CD14-positive monocyte (primary cell): ENCODE measurements around the gene CCDC134. TPM values are rescaled to one million over a fixed set of nuclear protein-coding genes. Genes with fewer than 3 reads are reported as not detected.
A peak's percentile ranks its signal among the peaks of the same experiment; 100 is the strongest.

Experiments used
- DNase-seq, 3 donors: peaks; one replicate each; pipeline ENCODE4 v3.0.0-alpha.2; 2011 to 2022
- H2AFZ ChIP-seq: 2 replicates; pipeline ENCODE4 v1.6.0; 2012; ENCODE audit warnings: mild to moderate bottlenecking, low read depth, low read length, inconsistent platforms; ENCODE audit not compliant: insufficient read depth, poor library complexity, severe bottlenecking
- H3K27ac ChIP-seq, 2 donors: 1 replicate in 1 of 2; 2 replicates in 1 of 2; pipeline ENCODE4 v1.5.1; 2012 to 2013; ENCODE audit warnings: low read length in 2 of 2, control low read depth in 1 of 2, inconsistent platforms in 1 of 2, low read depth in 1 of 2, mild to moderate bottlenecking in 1 of 2
- H3K27me3 ChIP-seq, 2 donors: one replicate each; pipeline versions ENCODE4 v1.6.0 to v1.6.1; 2011 to 2013; ENCODE audit warnings: low read length in 2 of 2; ENCODE audit not compliant: control insufficient read depth in 2 of 2, insufficient read depth in 2 of 2
- H3K36me3 ChIP-seq, 2 donors: replicated peaks in 1 of 2; 1 replicate in 1 of 2; 2 replicates in 1 of 2; pipeline versions ENCODE4 v1.5.1 to v1.6.1; 2012 to 2013; ENCODE audit warnings: low read length in 2 of 2, control low read depth in 1 of 2, inconsistent platforms in 1 of 2, mild to moderate bottlenecking in 1 of 2; ENCODE audit not compliant: insufficient read depth in 2 of 2, control insufficient read depth in 1 of 2
- H3K4me1 ChIP-seq, 2 donors: 1 replicate in 1 of 2; 2 replicates in 1 of 2; pipeline versions ENCODE4 v1.5.1 to v1.6.1; 2012 to 2013; ENCODE audit warnings: low read length in 2 of 2, control low read depth in 1 of 2, inconsistent platforms in 1 of 2, mild to moderate bottlenecking in 1 of 2, moderate library complexity in 1 of 2; ENCODE audit not compliant: insufficient read depth in 2 of 2, control insufficient read depth in 1 of 2
- H3K4me2 ChIP-seq: replicated peaks from 2 replicates; pipeline ENCODE3; 2012; ENCODE audit warnings: low read length, moderate library complexity, mild to moderate bottlenecking; ENCODE audit not compliant: poor library complexity, severe bottlenecking; ENCODE audit errors: extremely low read depth
- H3K4me3 ChIP-seq, 3 experiments: fragments of 200-600 bp in 1 of 3; sonication (generic) in 1 of 3; replicated peaks in 1 of 3; 1 replicate in 2 of 3; 2 replicates in 1 of 3; pipeline ENCODE4 v1.5.1; 2011 to 2013; ENCODE audit warnings: low read length in 3 of 3, mild to moderate bottlenecking in 3 of 3, control low read depth in 2 of 3, low read depth in 2 of 3, inconsistent platforms in 1 of 3, moderate library complexity in 1 of 3
- H3K79me2 ChIP-seq: 2 replicates; pipeline ENCODE4 v1.6.0; 2012; ENCODE audit warnings: mild to moderate bottlenecking, control low read depth, inconsistent platforms, low read length, moderate library complexity; ENCODE audit not compliant: insufficient read depth
- H3K9ac ChIP-seq: 2 replicates; pipeline ENCODE4 v1.6.0; 2017; ENCODE audit warnings: low read length, mild to moderate bottlenecking; ENCODE audit not compliant: insufficient read depth, poor library complexity, severe bottlenecking
- H3K9me3 ChIP-seq, 2 donors: replicated peaks in 1 of 2; 1 replicate in 1 of 2; 2 replicates in 1 of 2; pipeline versions ENCODE4 v1.5.1 to v1.6.1; 2012 to 2013; ENCODE audit warnings: low read length in 2 of 2, control low read depth in 1 of 2; ENCODE audit not compliant: control insufficient read depth in 1 of 2, insufficient read depth in 1 of 2
- H4K20me1 ChIP-seq: 2 replicates; pipeline ENCODE4 v1.6.0; 2012; ENCODE audit warnings: mild to moderate bottlenecking, low read length, control low read depth, moderate library complexity; ENCODE audit not compliant: insufficient read depth
- H3K27ac Mint-ChIP-seq, 7 donors: one replicate each; pipeline ENCODE4 v1.8.0; 2020; ENCODE audit warnings: mild to moderate bottlenecking in 7 of 7, mixed read lengths in 7 of 7, moderate library complexity in 6 of 7, inconsistent platforms in 2 of 7
- H3K27me3 Mint-ChIP-seq, 3 donors: one replicate each; pipeline ENCODE4 v1.8.0; 2021 to 2022; ENCODE audit warnings: low read depth in 3 of 3, mild to moderate bottlenecking in 3 of 3, mixed read lengths in 3 of 3, moderate library complexity in 3 of 3, inconsistent platforms in 1 of 3
- H3K36me3 Mint-ChIP-seq, 2 donors: one replicate each; pipeline ENCODE4 v1.8.0; 2020; ENCODE audit warnings: mixed read lengths in 2 of 2, inconsistent platforms in 1 of 2, mild to moderate bottlenecking in 1 of 2
- H3K4me1 Mint-ChIP-seq: one replicate; pipeline ENCODE4 v1.8.0; 2020; ENCODE audit warnings: mild to moderate bottlenecking, mixed read lengths
- H3K4me3 Mint-ChIP-seq, 2 donors: one replicate each; pipeline ENCODE4 v1.8.0; 2020; ENCODE audit warnings: mild to moderate bottlenecking in 2 of 2, mixed read lengths in 2 of 2, moderate library complexity in 1 of 2
- H3K9me3 Mint-ChIP-seq, 7 donors: one replicate each; pipeline ENCODE4 v1.8.0; 2020 to 2022; ENCODE audit warnings: mixed read lengths in 7 of 7, mild to moderate bottlenecking in 6 of 7, moderate library complexity in 6 of 7, inconsistent platforms in 2 of 7
- WGBS: methylation state at CpG from one replicate; pipeline ENCODE4 v1.1.5; 2013; ENCODE audit warnings: missing lambda C conversion rate; ENCODE audit not compliant: insufficient coverage; 5-methylcytosine and 5-hydroxymethylcytosine counted together
- intact Hi-C, 2 donors: fragments of 100-400 bp; cut with micrococcal nuclease; formaldehyde crosslinking; loops; one replicate each; pipeline versions ENCODE4 v1.15.0 to v1.15.1; 2023
- polyA plus RNA-seq, 3 donors: library from polyadenylated mRNA; depleted of rRNA in 1 of 3; unstranded in 2 of 3; stranded (reverse) in 1 of 3; fragments of 300-500 nt in 2 of 3; fragments of >200 nt in 1 of 3; fragmentation: Illumina TruSeq in 2 of 3; gene quantifications; 1 replicate in 2 of 3; 2 replicates in 1 of 3; pipeline ENCODE4 v1.2.3, GENCODE V29; 2012 to 2021
- TF ChIP-seq, protein P1 (sequence below): fragments of 200-600 bp; IDR thresholded peaks from one replicate; pipeline ENCODE4 v1.8.0; 2022; ENCODE audit warnings: antibody characterized with exemption, mild to moderate bottlenecking

Gene CCDC134
- polyA plus RNA-seq, 3 donors, result 2.1 to 5.3 (median 2.4) TPM

DNA sequence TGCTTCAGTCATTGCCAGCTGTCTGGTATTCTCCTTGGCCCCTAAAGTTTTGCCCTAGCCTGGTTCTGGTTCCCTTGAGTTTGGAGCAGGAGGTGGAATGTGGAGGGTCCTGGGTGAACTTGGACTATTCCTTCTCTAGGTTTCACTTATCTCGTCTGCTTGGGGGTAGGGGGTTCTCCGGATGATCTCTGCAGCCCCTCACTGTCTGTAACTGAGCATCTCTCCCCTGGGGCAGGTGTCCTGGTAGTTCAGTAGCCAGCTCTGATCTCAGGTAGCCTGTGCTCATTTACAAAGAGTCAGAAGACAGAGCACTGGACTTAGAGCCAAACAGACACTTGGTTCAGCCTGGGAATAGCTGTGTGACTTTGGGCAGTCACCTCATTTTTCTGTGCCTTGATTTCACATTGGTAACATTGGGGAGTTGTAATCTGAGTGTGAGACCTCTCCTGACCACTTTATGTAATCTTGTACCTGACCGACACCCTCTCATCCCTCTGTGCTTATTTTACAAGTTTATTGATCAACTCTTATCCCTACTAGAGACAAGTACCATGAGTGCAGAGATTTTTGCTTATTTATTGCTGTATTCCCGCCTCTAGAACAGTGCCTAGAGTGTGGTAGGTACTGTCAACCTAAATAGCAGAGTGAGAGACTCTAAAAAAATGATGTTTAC is 804 bp downstream of the CCDC134 start:
- peaks cover 0 to 2% (median 0%) of the 10 kb centered on the region in 7 donors for H3K9me3 Mint-ChIP-seq
- Histone ChIP-seq H3K27me3 (no peaks in the 10 kb centered on the region), H3K9me3 (no peaks in the 10 kb centered on the region), H3K4me2 (peak overlapping the region; percentile 77), H3K4me1 (peaks cover 29 to 39% of the 10 kb centered on the region in 2 donors), H4K20me1 (no peaks in the 10 kb centered on the region), H3K4me3 (peak overlapping the region; percentile 66 to 97 (median 72)), H3K36me3 (no peaks in the 10 kb centered on the region), H3K79me2 (peaks cover 42% of the 10 kb centered on the region), H3K27ac (peak overlapping the region; percentile 95 to 97), H3K9ac (peak overlapping the region; percentile 90), H2AFZ (peak overlapping the region; percentile 87)
- intact Hi-C loops, result loop anchor here (2.0 to 5.0 kb wide), 5 partner anchors 20 to 54 kb away; no protein-coding TSS in a partner anchor
- H3K36me3 Mint-ChIP-seq, result peaks cover 4 to 5% of the 10 kb centered on the region in 2 donors
- H3K4me1 Mint-ChIP-seq, result peaks cover 42% of the 10 kb centered on the region
- DNase-seq, result no peak
- 30% methylated on average over 2 of the region's 4 CpGs for WGBS
- TF ChIP-seq, protein P1, sequence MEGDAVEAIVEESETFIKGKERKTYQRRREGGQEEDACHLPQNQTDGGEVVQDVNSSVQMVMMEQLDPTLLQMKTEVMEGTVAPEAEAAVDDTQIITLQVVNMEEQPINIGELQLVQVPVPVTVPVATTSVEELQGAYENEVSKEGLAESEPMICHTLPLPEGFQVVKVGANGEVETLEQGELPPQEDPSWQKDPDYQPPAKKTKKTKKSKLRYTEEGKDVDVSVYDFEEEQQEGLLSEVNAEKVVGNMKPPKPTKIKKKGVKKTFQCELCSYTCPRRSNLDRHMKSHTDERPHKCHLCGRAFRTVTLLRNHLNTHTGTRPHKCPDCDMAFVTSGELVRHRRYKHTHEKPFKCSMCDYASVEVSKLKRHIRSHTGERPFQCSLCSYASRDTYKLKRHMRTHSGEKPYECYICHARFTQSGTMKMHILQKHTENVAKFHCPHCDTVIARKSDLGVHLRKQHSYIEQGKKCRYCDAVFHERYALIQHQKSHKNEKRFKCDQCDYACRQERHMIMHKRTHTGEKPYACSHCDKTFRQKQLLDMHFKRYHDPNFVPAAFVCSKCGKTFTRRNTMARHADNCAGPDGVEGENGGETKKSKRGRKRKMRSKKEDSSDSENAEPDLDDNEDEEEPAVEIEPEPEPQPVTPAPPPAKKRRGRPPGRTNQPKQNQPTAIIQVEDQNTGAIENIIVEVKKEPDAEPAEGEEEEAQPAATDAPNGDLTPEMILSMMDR, result no peak
- H3K27ac Mint-ChIP-seq, result peak overlapping the region; percentile 98 to 99 (median 98)
- peak overlapping the region; percentile 97 to 99 for H3K4me3 Mint-ChIP-seq
- no peaks in the 10 kb centered on the region for H3K27me3 Mint-ChIP-seq

DNA sequence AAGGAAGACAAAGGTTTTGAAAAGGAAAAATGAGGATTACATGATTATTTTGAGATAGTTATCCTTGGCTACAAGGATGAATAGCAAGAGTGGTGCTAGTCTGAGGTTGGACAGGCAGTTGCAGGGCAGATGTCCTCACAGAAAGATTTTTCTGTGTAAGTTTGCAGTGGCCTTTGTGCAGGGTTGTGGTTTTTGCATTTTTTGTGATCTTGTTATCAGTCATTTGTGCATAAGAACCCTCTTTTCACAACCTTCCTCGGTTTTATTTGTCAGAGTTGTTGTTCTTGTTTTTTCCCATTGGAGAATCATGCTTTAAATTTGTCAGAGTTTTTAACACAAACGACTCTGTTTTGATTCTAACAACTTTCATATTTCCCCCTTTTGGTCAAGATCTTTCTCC is 1.4 kb downstream of the CCDC134 start:
- Histone ChIP-seq H3K79me2 (peaks cover 45% of the 10 kb centered on the region), H3K27me3 (no peaks in the 10 kb centered on the region), H3K9ac (peak overlapping the region; percentile 90), H3K9me3 (no peaks in the 10 kb centered on the region), H3K27ac (no peak overlapping the region), H3K4me2 (peak overlapping the region; percentile 77), H3K4me3 (peak overlapping the region in 2 of 3 experiments; percentile 66 to 97), H2AFZ (no peak overlapping the region), H4K20me1 (no peaks in the 10 kb centered on the region), H3K4me1 (peaks cover 29 to 39% of the 10 kb centered on the region in 2 donors), H3K36me3 (no peaks in the 10 kb centered on the region)
- H3K27me3 Mint-ChIP-seq, result no peaks in the 10 kb centered on the region
- H3K4me1 Mint-ChIP-seq, result peaks cover 42% of the 10 kb centered on the region
- peak overlapping the region in 3 of 7 donors; percentile 1 to 99 (median 14) for H3K27ac Mint-ChIP-seq
- TF ChIP-seq, protein P1, result no peak
- no peak for DNase-seq
- H3K36me3 Mint-ChIP-seq, result peaks cover 4 to 5% of the 10 kb centered on the region in 2 donors
- WGBS, result no CpG with 5 or more reads among the region's 2 CpGs
- intact Hi-C loops, result loop anchor here (2.0 to 5.0 kb wide), 5 partner anchors 21 to 55 kb away; no protein-coding TSS in a partner anchor
- H3K9me3 Mint-ChIP-seq, result peaks cover 0 to 2% (median 0%) of the 10 kb centered on the region in 7 donors
- H3K4me3 Mint-ChIP-seq, result peak overlapping the region; percentile 97 to 99
